HEK293 (cell line): ENCODE results near the gene NRP1.
A peak's percentile ranks its signal among the peaks of the same experiment; 100 is the strongest.

Experiments
- SETDB1 ChIP-seq: IDR thresholded peaks from one replicate; pipeline ENCODE4 v1.6.1; 2017; ENCODE audit warnings: mild to moderate bottlenecking, low read length, moderate library complexity, mixed read lengths; ENCODE audit not compliant: insufficient read length
- ZNF114 ChIP-seq: fragments of 450-650 bp; formaldehyde crosslinking; IDR thresholded peaks from 2 replicates; pipeline ENCODE4 v1.5.0; 2017; ENCODE audit warnings: missing biosample characterization, missing genetic modification characterization
- ZNF146 ChIP-seq: fragments of 450-650 bp; formaldehyde crosslinking; IDR thresholded peaks from 2 replicates; pipeline ENCODE4 v1.5.1; 2016; ENCODE audit warnings: missing biosample characterization, missing genetic modification characterization
- ZNF585B ChIP-seq: fragments of 450-650 bp; formaldehyde crosslinking; IDR thresholded peaks from 2 replicates; pipeline ENCODE4 v1.5.1; 2016; ENCODE audit warnings: missing biosample characterization, missing genetic modification characterization
- TF ChIP-seq, protein P1 (sequence below): fragments of 450-650 bp; formaldehyde crosslinking; IDR thresholded peaks from 2 replicates; pipeline ENCODE4 v1.5.1; 2016; ENCODE audit warnings: missing biosample characterization, missing genetic modification characterization
- TF ChIP-seq, protein P2 (sequence below): fragments of 450-650 bp; formaldehyde crosslinking; IDR thresholded peaks from 2 replicates; pipeline ENCODE4 v1.5.1; 2016; ENCODE audit warnings: missing biosample characterization, missing genetic modification characterization

DNA sequence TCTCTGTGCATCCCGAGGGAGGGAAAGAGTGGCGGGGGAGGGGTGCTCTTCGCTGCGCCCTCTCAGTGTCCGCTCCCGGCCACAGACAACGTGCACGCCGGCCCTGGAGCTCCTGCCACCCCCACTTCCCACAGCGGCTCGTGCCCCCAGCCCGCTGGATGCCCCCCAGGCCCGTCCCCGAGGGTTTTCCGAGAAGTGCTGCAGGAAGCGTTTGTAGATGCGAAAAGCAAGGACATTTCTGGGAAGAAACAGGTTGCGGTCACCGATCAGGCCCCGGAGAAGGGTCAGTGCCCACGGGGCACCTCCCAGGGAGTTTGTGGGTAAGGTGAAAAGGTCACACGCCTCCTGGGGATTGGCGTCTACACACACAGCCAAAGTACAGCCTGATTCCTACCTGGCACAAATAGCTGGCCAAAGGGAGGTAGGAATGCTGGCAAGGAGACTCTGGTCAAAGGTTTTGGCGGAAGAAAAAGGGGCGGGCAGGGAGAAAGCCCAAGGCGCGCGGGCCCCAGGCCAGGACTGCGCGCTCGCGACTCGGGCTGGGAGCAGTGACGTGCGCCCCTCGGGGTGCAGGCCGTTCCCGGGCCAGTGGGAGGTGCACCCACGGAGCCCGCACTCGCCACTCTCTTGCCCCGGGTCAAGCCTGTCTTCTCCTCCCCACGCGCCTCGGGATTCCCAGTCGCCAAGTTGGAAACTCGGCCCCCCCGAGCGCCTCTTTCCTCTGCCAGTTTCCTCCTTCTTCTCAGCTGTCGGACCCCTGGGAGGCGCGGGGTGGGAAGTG is 1.5 kb upstream of the NRP1 start:
- TF ChIP-seq, protein P1, sequence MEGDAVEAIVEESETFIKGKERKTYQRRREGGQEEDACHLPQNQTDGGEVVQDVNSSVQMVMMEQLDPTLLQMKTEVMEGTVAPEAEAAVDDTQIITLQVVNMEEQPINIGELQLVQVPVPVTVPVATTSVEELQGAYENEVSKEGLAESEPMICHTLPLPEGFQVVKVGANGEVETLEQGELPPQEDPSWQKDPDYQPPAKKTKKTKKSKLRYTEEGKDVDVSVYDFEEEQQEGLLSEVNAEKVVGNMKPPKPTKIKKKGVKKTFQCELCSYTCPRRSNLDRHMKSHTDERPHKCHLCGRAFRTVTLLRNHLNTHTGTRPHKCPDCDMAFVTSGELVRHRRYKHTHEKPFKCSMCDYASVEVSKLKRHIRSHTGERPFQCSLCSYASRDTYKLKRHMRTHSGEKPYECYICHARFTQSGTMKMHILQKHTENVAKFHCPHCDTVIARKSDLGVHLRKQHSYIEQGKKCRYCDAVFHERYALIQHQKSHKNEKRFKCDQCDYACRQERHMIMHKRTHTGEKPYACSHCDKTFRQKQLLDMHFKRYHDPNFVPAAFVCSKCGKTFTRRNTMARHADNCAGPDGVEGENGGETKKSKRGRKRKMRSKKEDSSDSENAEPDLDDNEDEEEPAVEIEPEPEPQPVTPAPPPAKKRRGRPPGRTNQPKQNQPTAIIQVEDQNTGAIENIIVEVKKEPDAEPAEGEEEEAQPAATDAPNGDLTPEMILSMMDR, result peak; percentile 69; the same call in 1 of the 2 replicates
- TF ChIP-seq, protein P2, sequence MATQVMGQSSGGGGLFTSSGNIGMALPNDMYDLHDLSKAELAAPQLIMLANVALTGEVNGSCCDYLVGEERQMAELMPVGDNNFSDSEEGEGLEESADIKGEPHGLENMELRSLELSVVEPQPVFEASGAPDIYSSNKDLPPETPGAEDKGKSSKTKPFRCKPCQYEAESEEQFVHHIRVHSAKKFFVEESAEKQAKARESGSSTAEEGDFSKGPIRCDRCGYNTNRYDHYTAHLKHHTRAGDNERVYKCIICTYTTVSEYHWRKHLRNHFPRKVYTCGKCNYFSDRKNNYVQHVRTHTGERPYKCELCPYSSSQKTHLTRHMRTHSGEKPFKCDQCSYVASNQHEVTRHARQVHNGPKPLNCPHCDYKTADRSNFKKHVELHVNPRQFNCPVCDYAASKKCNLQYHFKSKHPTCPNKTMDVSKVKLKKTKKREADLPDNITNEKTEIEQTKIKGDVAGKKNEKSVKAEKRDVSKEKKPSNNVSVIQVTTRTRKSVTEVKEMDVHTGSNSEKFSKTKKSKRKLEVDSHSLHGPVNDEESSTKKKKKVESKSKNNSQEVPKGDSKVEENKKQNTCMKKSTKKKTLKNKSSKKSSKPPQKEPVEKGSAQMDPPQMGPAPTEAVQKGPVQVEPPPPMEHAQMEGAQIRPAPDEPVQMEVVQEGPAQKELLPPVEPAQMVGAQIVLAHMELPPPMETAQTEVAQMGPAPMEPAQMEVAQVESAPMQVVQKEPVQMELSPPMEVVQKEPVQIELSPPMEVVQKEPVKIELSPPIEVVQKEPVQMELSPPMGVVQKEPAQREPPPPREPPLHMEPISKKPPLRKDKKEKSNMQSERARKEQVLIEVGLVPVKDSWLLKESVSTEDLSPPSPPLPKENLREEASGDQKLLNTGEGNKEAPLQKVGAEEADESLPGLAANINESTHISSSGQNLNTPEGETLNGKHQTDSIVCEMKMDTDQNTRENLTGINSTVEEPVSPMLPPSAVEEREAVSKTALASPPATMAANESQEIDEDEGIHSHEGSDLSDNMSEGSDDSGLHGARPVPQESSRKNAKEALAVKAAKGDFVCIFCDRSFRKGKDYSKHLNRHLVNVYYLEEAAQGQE (tag by site-specific recombination), result no peak
- TF ChIP-seq ZNF146 (tag by site-specific recombination), result no peak
- no peak for TF ChIP-seq SETDB1
- TF ChIP-seq ZNF585B (tag by site-specific recombination), result no peak
- TF ChIP-seq ZNF114 (tag by site-specific recombination), result no peak
